Measurements from ENCODE around the gene DPEP1.

Gene DPEP1

GRCh38 chr16:89613231-89613953 is at the start of gene DPEP1:
DPEP1 (plus strand) TSS chr16:89613642; CDS start chr16:89630411, 16,769 bp downstream.
- Histone ChIP-seq H3K27ac (ENCODE audit: low read length) (no peak within 1 kb of the TSS), H2AFZ (ENCODE audit: low read depth, low read length) (no peak within 1 kb of the TSS), H3K9ac (ENCODE audit: low read length) (no peak within 1 kb of the TSS), H3K79me2 (ENCODE audit: low read length) (no peaks in the 10 kb centered on the region), H3K4me3 (ENCODE audit: low read length) (no peak within 1 kb of the TSS), H3K9me3 (ENCODE audit: insufficient read depth, low read length) (no peaks in the 10 kb centered on the region), H4K20me1 (ENCODE audit: insufficient read depth, low read length) (no peaks in the 10 kb centered on the region), H3K4me1 (ENCODE audit: low read length) (no peaks in the 10 kb centered on the region), H3K36me3 (replicated peaks; ENCODE audit: low read depth, low read length) (no peaks in the 10 kb centered on the region), H3K4me2 (ENCODE audit: low read length) (no peak within 1 kb of the TSS), H3K27me3 (ENCODE audit: low read depth, low read length) (no peaks in the 10 kb centered on the region)
- no peak for TF ChIP-seq EZH2phosphoT487 (IDR thresholded peaks at IDR 0.05; ENCODE audit: low read depth)
- no peak for TF ChIP-seq CTCF (IDR thresholded peaks at IDR 0.05; ENCODE audit: low read depth, low read length)

- Histone ChIP-seq H3K4me2 (ENCODE audit: low read length) (peak overlapping the region; percentile 99), H3K36me3 (replicated peaks; ENCODE audit: low read depth, low read length) (peaks cover 40% of the 10 kb centered on the region), H2AFZ (ENCODE audit: low read depth, low read length) (no peak overlapping the region), H4K20me1 (ENCODE audit: insufficient read depth, low read length) (peaks cover 54% of the 10 kb centered on the region), H3K27me3 (ENCODE audit: low read depth, low read length) (no peaks in the 10 kb centered on the region), H3K79me2 (ENCODE audit: low read length) (peaks cover 36% of the 10 kb centered on the region), H3K4me3 (ENCODE audit: low read length) (no peak overlapping the region; the same call in 1 of the 2 replicates), H3K9ac (ENCODE audit: low read length) (no peak overlapping the region), H3K4me1 (ENCODE audit: low read length) (peaks cover 42% of the 10 kb centered on the region), H3K9me3 (ENCODE audit: insufficient read depth, low read length) (no peaks in the 10 kb centered on the region), H3K27ac (ENCODE audit: low read length) (peak overlapping the region; percentile 6; the same call in 1 of the 2 replicates)
- no peak for TF ChIP-seq EZH2phosphoT487 (IDR thresholded peaks at IDR 0.05; ENCODE audit: low read depth)
- TF ChIP-seq CTCF (IDR thresholded peaks at IDR 0.05; ENCODE audit: low read depth, low read length), result no peak
Observed at GRCh38 chr16:89564476-89565255, 48.8 kb upstream of the DPEP1 start.

- Histone ChIP-seq H4K20me1 (ENCODE audit: insufficient read depth, low read length) (peaks cover 54% of the 10 kb centered on the region), H3K27me3 (ENCODE audit: low read depth, low read length) (no peaks in the 10 kb centered on the region), H3K27ac (ENCODE audit: low read length) (peak overlapping the region; percentile 40), H3K9ac (ENCODE audit: low read length) (no peak overlapping the region), H3K9me3 (ENCODE audit: insufficient read depth, low read length) (no peaks in the 10 kb centered on the region), H3K36me3 (replicated peaks; ENCODE audit: low read depth, low read length) (peaks cover 40% of the 10 kb centered on the region), H2AFZ (ENCODE audit: low read depth, low read length) (no peak overlapping the region), H3K79me2 (ENCODE audit: low read length) (peaks cover 36% of the 10 kb centered on the region), H3K4me2 (ENCODE audit: low read length) (peak overlapping the region; percentile 99), H3K4me1 (ENCODE audit: low read length) (peaks cover 42% of the 10 kb centered on the region), H3K4me3 (ENCODE audit: low read length) (no peak overlapping the region)
- no peak for TF ChIP-seq CTCF (IDR thresholded peaks at IDR 0.05; ENCODE audit: low read depth, low read length)
- TF ChIP-seq EZH2phosphoT487 (IDR thresholded peaks at IDR 0.05; ENCODE audit: low read depth), result no peak
Observed at GRCh38 chr16:89565256-89565505, 48.3 kb upstream of the DPEP1 start.
